CD1c-positive myeloid dendritic cell (primary cell): ENCODE data around the gene COL5A1.
"Not testable (repeated sequence)": the region's sequence is repeated elsewhere in the genome, so short reads cannot be mapped to it uniquely, and the experiment has no call there.

Experiments used
- DNase-seq: peaks from one replicate; pipeline ENCODE4 v3.0.0-alpha.2; 2016; ENCODE audit errors: extremely low spot score

COL5A1 gene

DNA sequence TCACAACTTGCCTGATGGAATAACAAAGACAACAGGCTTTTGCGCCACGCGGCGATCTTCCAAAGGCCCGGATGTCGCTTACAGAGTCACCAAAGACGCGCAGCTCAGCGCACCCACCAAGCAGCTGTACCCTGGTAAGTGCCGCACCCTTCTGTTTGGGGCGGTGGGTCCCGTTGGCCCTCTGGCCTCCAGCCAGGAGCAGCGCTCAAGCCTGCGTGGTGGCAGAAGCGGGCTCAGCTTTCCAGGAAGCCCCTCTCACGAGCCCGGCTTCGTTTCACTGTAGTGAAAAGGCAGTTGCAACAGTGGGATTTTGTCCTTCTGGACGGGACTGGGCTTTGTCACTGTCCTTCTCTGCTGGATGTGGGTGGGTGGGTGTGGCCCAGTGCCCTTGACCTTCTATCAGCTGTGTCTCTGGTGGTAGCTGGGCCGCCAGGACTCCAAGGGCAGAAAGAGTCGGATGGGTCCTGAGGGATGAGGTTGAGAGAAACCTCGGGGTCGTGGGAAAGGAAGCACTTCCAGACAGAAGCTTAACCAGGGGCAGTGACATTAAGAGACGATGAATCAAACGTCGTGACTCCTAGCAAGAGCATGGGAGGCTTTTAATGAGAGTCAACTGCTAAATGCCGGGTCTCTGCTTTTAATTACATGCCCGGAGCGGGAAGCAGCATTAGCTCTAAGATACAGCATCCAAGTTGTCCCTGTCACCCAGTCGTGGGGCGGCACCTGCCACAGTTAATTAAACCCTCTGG lies 49.5 kb downstream of the COL5A1 start:
- no peak for DNase-seq

- no peak for DNase-seq
These were observed 50.3 kb downstream of the COL5A1 start for GRCh38 chr9:134691695-134692572.

GRCh38 chr9:134692573-134692860 lies 50.9 kb downstream of the COL5A1 start:
- DNase-seq = no peak

- no peak for DNase-seq
These were observed 51.4 kb downstream of the COL5A1 start for GRCh38 chr9:134693011-134693410.

GRCh38 chr9:134693641-134694367 lies 52.2 kb downstream of the COL5A1 start:
- DNase-seq = no peak

DNA sequence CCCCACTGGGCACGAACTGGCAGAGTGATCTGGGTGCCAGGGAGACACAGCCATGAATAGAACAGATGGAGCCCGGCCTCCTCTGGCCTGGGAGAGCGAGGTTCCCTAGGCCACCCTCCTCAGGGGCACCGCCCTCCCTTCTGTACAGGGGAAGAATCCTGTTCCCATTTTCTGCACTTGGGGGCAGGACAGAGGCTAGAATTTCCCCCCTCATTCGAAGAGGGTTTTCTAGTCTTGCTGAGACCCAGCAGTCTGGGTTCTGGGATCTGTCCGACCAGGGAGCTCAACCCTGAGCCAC lies 52.7 kb downstream of the COL5A1 start:
- DNase-seq = no peak

- no peak for DNase-seq
These were observed 53.1 kb downstream of the COL5A1 start for GRCh38 chr9:134694714-134695113.

DNA sequence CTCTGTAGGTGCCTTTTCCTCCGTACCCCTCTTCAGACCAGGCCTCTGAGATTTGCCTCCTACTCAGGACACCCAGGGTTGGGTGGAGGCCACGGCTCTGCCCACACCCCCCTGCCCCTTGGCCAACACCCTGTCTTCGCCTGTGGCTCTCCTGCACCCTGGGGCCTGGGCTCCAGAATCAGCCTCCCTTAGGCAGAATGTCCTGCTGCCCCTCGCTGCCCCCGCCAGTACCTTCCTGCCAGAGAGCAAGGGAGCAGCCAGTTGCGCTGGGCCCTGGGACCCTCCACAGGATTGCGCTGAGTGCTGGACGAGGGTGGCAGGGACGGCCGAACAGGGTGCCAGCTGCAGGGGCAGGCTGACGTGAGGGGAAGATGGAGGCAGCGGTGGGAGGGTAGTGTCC lies 53.5 kb downstream of the COL5A1 start:
- DNase-seq = no peak

DNA sequence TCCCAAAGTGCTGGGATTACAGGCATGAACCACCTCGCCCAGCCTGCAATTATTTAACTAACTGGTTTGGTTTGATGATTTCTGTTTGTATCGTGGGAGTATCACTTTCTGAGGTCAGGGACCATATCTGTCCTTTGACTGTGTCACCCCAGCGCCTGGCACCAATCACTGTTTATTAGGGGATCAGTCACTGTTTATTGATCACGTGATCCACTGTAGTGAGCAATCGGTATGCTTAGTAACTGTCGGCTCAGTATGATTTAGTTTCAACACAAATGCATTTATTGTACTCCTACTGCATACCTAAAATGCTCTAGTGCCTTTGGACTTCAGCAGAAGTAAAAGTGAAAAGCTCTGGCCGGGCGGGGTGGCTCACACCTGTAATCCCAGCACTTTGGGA lies 54.8 kb downstream of the COL5A1 start:
- DNase-seq = no peak

- DNase-seq = no peak
These were observed 56.5 kb downstream of the COL5A1 start for GRCh38 chr9:134698111-134698510.

GRCh38 chr9:134698587-134699342 lies 57.2 kb downstream of the COL5A1 start:
- peak; percentile 72 for DNase-seq

DNA sequence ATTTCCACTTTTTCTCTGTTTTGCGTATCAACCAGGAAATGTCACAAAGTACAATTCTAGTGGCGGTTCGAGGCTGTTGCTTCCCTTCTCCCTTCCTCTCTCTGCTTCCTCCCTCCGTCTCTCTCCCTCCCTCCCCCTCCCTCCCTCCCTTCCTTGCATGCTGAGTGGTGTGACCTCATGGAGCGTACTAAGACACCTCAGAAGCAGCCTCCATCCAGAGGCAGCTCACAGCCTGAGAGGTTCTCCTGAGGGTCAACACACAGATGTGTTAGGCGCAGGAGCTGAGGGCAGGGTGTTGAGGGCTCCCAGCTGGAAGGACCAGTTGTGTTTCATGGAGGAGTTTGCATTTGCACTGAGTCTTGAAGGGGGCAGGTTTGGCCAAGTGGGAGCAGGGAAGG lies 57.7 kb downstream of the COL5A1 start:
- no peak for DNase-seq

DNA sequence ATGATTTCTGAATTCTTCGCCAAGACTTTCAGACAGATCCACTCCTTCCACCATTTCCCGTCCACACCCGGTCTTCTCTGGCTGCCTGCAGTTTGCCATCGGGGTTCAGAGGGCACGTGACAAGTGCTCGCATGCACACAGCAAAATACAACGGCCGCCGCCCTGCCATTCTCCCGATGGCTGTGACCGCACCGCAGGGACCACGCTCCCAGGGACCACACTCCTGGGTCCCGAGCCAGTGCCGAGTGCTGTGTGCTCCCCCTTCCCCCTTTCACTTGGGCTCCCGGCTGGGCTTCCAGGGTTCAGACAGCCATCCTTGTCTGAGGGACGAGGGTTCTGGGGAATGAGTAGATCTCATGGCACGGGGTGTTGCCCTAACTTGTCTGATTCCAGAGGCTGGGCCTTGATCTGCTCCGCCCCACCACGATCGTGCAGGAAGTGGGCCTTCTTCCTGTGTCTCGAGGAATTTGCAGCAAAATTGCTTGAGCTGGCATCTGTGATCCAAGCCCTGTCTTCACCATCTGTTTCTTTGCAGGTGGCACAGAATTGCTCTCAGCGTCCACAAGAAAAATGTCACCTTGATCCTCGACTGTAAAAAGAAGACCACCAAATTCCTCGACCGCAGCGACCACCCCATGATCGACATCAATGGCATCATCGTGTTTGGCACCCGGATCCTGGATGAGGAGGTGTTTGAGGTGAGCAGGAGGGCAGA lies 59.2 kb downstream of the COL5A1 start:
- no peak for DNase-seq

DNA sequence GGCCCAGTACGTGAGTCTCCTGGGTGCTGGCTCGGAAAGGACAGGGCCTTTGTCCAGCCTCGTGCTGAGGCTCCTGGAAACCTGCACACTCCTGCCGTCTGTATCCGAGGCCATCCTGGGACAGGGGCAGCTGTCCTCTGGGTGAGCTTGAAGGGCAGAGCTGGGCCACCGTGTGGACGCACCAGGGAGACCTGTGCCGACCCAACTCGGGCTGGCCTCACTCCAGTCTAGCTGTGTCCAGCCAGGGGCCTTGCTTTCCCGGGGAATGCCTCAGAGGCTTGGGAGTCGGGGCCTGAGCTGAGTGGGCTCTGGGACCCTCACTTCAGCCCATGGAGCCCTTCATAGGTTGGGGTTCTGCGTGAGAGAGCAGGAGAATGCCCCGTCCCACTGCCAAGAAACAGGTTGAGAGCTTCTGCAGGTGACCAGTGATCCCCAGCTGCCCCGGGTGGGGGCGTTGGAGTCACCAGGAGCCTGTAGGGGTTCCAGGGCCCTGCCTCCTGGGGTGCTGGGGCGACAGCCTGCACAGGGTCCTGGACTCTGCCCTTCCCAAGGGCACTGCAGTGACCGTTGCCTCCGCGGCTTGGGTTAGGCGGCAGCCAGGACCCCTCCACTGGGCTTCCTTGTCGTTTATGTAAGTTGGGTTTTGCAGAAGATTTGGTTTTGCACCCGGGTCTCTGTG lies 60.1 kb downstream of the COL5A1 start:
- no peak for DNase-seq

- DNase-seq = no peak
These were observed 60.7 kb downstream of the COL5A1 start for GRCh38 chr9:134702291-134702690.

DNA sequence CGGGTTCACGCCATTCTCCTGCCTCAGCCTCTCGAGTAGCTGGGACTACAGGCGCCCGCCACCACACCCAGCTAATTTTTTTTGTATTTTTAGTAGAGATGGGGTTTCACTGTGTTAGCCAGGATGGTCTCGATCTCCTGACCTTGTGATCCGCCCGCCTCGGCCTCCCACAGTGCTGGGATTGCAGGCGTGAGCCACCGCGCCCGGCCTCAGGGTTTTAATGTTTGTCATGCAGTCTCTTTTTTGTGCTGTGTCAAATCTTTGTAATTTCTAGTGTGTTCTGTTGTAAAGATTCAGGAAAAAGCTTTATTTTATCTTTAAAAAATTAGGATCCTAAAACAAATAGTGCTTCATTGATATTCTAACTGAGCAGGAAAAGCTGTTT lies 62.1 kb downstream of the COL5A1 start:
- DNase-seq = not testable (repeated sequence)

- no peak for DNase-seq
These were observed 62.9 kb downstream of the COL5A1 start for GRCh38 chr9:134704498-134704897.

- DNase-seq = no peak
These were observed 64.2 kb downstream of the COL5A1 start for GRCh38 chr9:134705786-134706185.

DNA sequence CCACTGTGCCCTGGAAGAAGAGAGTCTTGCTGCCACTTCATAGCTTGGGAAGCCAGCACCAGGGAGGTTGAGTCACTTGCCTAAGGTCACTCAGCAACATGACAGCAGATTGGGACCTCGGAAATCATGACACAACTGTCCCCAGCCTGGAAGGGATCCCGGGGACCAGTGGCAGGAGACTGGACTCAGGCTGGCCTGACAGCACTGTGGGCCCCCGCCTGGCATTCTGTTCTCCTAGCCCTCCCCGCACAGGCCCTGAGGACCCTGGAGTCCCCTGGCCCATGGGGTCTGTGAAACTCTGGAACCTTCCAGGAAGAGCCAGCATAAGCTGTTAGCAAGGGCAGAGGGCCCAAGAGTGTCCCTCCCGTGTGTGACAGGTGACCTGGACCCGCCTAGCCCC lies 64.9 kb downstream of the COL5A1 start:
- DNase-seq = no peak

- no peak for DNase-seq
These were observed 65.6 kb downstream of the COL5A1 start for GRCh38 chr9:134707031-134707680.
